Measurements from ENCODE around the gene GPAM.

The GPAM gene

GRCh38 chr10:112131996-112132395 lies 51.6 kb downstream of the GPAM start:
- no peak overlapping the region for H3K4me3 ChIP-seq (ENCODE audit: low read depth, low read length)
- in situ Hi-C loops (cut with HindIII; ENCODE audit: low sequenced_read_pairs): no loop called here
- no peak for DNase-seq (ENCODE audit: low read depth)
- no peak for TF ChIP-seq CTCF (IDR thresholded peaks at IDR 0.05; ENCODE audit: low read depth, low read length, missing control alignments)

- in situ Hi-C loops (cut with HindIII; ENCODE audit: low sequenced_read_pairs): no loop called here
- TF ChIP-seq CTCF (IDR thresholded peaks at IDR 0.05; ENCODE audit: low read depth, low read length, missing control alignments): no peak
- H3K4me3 ChIP-seq (ENCODE audit: low read depth, low read length): no peak overlapping the region
- no peak for DNase-seq (ENCODE audit: low read depth)
These were observed 52.2 kb downstream of the GPAM start for GRCh38 chr10:112131346-112131745.

DNA sequence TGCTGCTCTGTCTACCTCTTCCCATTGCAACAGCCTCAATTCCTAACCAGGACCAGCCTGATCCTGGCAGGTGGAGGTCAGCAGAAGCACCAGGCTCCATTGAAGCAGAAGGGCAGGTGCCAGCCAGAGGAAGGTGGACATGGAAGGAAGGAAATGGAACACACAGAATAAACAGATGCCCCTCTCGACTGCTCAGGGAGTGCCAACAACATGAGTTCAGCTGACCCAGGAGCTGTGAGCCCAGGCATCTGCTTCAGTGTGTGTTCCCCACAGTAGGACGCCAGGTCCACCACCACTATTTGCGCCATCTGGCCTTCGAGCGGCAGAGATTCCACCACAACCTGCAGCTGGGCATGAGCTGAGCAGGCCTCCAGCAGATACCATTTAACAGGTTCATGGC lies 56.7 kb downstream of the GPAM start:
- no peak for DNase-seq (ENCODE audit: low read depth)
- H3K4me3 ChIP-seq (ENCODE audit: low read depth, low read length): no peak overlapping the region
- in situ Hi-C loops (cut with HindIII; ENCODE audit: low sequenced_read_pairs): no loop called here
- no peak for TF ChIP-seq CTCF (IDR thresholded peaks at IDR 0.05; ENCODE audit: low read depth, low read length, missing control alignments)

DNA sequence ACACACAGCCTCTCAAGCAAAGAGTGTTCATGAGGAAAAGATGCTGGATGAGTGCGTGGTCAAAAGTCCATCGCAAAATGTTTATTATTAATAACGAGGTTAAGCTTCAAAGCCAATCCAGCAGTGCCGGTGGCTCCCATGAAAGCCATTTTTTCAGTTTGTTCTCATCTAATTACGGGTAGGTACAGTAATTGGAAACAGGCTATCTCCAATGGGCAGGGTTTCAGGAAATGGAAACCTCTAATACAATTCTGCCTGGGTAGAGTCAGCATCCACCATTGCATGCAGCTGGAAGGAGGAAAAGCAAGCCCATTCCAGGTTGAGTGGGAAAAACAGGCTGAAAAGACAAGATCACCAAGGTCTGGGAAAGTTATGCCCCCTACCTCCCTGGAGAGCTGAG lies 57.4 kb downstream of the GPAM start:
- no peak for TF ChIP-seq CTCF (IDR thresholded peaks at IDR 0.05; ENCODE audit: low read depth, low read length, missing control alignments)
- in situ Hi-C loops (cut with HindIII; ENCODE audit: low sequenced_read_pairs): no loop called here
- H3K4me3 ChIP-seq (ENCODE audit: low read depth, low read length): no peak overlapping the region
- DNase-seq (ENCODE audit: low read depth): no peak

GRCh38 chr10:112124866-112125265 lies 58.7 kb downstream of the GPAM start:
- DNase-seq (ENCODE audit: low read depth): no peak
- H3K4me3 ChIP-seq (ENCODE audit: low read depth, low read length): no peak overlapping the region
- in situ Hi-C loops (cut with HindIII; ENCODE audit: low sequenced_read_pairs): no loop called here
- TF ChIP-seq CTCF (IDR thresholded peaks at IDR 0.05; ENCODE audit: low read depth, low read length, missing control alignments): no peak

DNA sequence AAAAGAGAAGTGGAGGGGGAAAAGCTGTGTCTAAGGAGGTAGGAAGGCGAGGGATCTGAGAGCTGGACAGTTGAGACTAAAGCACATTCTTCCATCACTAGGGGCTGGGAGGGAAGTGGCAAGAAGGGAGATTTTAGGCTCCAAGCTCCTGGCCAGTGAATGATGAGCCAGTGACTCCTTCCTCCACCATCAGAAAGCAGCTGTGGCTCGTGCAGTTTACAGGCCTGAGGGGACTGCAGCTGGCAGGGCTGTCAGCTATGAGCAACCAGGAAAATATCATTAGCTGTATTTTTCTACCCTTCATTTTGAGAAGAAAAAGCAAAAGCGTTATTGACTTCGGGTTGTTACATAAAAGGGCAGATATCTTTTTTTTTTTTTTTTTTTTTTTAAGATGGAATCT lies 60.7 kb downstream of the GPAM start:
- in situ Hi-C loops (cut with HindIII; ENCODE audit: low sequenced_read_pairs): no loop called here
- DNase-seq (ENCODE audit: low read depth): no peak
- TF ChIP-seq CTCF (IDR thresholded peaks at IDR 0.05; ENCODE audit: low read depth, low read length, missing control alignments): no peak
- H3K4me3 ChIP-seq (ENCODE audit: low read depth, low read length): no peak overlapping the region

- H3K4me3 ChIP-seq (ENCODE audit: low read depth, low read length): no peak overlapping the region
- in situ Hi-C loops (cut with HindIII; ENCODE audit: low sequenced_read_pairs): no loop called here
- no peak for DNase-seq (ENCODE audit: low read depth)
- TF ChIP-seq CTCF (IDR thresholded peaks at IDR 0.05; ENCODE audit: low read depth, low read length, missing control alignments): no peak
These were observed 63.1 kb downstream of the GPAM start for GRCh38 chr10:112120491-112120890.

Data from astrocyte of the cerebellum (primary cell).